Activated CD4-positive, CD25-positive, alpha-beta regulatory T cell treated with anti-CD3 and anti-CD28 coated beads, Interleukin-2, amount 50 U/mL, for 24 hours (primary cell): ENCODE data around the gene CSTA.

ENCODE experiments used
- ATAC-seq, 2 donors: fragments of 150-1000 bp; cut with Tn5 transposase; one replicate each; pipeline ENCODE4 v1.10.0; 2021; ENCODE audit warnings: mild to moderate bottlenecking in 1 of 2, moderate library complexity in 1 of 2

CSTA gene, protein sequence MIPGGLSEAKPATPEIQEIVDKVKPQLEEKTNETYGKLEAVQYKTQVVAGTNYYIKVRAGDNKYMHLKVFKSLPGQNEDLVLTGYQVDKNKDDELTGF

DNA sequence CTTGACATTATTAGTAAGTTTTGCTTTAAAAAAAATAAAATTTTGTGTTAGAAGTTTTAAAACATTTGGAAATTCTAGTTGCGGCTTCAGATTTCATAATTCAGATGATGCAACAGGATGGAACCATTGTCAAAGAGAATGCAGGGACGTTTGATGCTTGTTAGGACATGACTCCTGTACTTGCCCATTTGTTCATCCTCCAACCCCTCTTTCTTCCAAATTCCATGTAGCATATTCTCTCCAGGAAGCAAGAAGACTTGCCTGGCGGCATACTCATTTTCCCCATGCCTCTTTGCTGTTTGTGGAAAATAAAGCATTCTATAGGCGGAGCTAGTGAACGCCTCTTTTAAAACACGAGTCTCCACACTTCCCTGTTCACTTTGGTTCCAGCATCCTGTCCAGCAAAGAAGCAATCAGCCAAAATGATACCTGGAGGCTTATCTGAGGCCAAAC lies at the start of gene CSTA:
CSTA (plus strand) TSS at position 378 of the 453 bp plus-strand sequence; CDS start at position 423, 45 bp downstream.
- ATAC-seq: no peak

DNA sequence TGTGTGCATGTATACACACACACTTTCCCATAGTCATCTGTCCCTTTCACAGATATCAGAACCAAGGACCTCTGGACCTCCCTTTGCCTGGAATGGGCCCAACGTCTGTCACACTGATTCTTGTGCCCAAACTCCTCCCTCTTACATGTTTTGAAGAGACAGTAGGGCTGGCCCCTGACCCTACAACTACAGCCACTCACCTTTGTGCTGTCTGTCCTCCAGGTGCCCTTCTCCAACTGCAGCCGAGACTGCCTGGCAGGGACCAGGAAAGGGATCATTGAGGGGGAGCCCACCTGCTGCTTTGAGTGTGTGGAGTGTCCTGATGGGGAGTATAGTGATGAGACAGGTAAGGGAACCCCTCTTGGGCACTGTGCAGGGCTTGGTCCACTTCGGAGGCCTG lies 43.2 kb upstream of the CSTA start:
- ATAC-seq: no peak

DNA sequence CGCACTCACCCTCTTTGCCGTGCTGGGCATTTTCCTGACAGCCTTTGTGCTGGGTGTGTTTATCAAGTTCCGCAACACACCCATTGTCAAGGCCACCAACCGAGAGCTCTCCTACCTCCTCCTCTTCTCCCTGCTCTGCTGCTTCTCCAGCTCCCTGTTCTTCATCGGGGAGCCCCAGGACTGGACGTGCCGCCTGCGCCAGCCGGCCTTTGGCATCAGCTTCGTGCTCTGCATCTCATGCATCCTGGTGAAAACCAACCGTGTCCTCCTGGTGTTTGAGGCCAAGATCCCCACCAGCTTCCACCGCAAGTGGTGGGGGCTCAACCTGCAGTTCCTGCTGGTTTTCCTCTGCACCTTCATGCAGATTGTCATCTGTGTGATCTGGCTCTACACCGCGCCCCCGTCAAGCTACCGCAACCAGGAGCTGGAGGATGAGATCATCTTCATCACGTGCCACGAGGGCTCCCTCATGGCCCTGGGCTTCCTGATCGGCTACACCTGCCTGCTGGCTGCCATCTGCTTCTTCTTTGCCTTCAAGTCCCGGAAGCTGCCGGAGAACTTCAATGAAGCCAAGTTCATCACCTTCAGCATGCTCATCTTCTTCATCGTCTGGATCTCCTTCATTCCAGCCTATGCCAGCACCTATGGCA lies 41.1 kb upstream of the CSTA start:
- no peak for ATAC-seq

DNA sequence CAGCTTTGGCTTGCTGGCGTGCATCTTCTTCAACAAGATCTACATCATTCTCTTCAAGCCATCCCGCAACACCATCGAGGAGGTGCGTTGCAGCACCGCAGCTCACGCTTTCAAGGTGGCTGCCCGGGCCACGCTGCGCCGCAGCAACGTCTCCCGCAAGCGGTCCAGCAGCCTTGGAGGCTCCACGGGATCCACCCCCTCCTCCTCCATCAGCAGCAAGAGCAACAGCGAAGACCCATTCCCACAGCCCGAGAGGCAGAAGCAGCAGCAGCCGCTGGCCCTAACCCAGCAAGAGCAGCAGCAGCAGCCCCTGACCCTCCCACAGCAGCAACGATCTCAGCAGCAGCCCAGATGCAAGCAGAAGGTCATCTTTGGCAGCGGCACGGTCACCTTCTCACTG lies 40.6 kb upstream of the CSTA start:
- ATAC-seq: no peak

DNA sequence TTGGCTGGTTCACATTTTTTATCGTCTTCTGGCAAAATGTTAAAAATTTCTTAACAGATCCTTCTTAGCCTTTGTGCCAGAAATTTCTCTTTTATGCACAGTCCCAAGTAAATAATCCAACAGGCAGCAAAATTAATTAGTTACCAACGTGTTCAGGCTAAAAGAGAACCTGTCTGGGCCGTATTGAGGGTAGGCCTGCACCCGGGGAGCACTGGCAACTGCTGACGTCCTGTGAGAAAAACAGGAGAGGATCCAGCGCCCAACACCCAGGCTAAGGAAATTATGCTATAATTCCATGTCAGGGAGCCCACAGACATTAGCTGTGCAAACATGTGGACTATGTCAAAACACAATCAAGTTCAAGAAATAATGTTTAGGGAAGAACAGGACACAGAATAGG lies 30.7 kb upstream of the CSTA start:
- ATAC-seq: no peak

DNA sequence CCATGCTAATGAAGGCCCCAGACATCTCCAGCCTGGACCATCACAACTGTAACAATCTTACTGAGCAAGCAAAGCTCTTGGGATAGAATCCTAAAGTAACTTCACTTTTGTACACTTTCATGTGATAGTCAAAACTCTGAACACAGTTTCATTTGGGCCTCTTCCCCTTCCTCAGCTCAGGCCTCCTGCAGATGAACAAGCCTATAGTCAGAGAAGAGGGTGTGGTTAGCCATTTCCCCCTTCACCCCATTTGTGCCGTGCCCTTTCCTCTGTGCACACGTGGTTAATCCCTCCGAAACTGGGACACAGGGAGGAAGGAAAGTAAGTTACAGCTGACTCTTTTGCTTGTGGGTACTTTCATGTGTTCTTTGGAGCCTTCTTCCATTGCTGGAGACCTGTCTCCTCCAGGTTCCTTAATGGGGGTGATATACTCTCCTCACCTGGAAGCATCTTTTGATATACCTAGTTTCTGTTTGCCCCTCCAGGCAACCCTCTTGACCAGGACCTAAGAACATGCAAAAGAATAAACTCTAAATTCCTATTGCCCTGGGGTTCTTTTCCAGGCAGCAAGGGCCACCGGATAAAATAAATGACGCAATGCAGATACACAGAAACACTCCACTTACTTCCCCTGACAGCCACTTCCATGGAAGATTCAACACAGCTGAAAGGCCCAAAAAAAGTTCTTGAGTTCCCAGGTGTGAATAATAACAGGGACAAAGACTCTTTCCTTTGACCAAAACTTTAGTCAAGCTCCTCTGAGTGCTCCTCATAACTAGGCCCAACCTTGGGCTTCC lies 29.6 kb upstream of the CSTA start:
- ATAC-seq: peak in 1 of 2 donors; percentile 13

DNA sequence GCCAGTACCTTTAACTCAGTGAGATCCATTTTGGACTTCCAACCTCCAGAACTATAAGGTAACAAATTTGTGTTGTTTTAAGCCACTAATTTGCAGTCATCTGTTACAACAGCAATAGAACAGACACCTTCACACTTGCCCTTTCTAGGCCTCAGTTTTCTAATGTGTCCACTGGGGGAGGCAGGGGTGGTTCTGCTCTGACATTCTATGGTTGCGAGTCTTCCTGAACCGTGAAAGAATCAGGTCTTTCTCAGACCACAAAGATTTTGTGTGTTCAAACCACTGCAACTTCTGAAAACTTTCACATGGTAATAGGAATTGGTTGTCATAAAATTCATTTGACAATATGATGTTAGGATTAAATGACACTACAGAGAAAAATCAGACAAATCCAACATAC lies 26.8 kb upstream of the CSTA start:
- peak in 1 of 2 donors; percentile 64 for ATAC-seq

DNA sequence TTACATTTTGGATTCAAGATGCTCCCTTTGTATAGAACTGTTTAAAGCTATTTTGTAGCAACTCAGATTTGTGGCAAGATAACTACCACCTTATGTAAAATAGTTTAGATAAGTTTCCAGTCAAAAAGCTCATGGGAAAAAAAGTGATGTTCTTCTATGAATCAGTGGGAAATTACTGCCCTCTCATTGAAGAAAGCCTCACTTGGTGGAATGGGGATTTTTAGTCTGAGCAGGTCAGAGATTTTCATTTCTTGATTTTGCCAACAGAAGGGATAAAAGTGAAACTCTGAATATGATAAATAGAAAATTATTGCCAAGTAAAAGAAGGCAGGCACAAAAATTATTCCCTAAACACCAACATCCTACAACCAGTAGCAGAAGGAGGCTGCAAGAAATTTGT lies 25.8 kb upstream of the CSTA start:
- ATAC-seq: no peak

DNA sequence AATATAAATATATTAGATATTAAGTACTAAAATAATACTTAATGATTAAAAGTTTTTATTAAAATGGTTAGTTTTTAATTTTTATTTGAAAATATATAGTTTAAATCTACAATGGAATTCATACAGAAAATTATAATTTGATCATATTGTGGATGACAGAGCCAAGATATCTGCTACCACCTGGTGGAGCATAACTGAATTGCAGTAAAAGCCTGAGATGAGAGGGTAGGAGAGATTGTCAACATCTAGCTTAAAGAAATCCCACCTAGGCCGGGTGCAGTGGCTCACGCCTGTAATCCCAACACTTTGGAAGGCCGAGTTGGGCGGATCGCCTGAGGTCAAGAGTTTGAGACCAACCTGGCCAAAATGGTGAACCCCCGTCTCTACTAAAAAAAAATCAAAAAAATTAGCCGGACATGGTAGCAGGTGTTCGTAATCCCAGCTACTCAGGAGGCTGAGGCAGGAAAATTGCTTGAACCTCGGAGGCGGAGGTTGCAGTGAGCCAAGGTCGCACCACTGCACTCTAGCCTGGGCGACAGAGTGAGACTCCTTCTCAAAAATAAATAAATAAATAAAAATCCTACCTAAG lies 25.1 kb upstream of the CSTA start:
- no peak for ATAC-seq

DNA sequence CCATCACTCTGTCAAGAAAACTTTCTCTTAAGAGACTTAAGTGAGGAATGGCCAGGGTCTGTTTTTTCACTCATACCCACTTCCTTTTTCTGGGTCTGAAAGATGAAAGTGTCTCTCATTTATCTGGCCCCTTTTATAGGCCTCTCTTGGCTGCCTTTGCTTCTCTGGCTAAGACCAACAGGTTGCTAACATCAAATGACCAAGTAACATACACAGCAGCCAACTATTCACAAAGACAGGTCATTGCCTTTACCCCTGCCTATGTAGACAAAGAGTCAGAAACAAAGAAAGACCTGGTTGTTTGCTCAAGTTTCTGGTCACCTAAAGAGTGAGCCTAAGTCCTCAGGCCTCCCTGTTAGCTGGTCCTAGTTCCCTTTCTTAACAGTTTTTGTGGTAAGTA lies 24.0 kb upstream of the CSTA start:
- ATAC-seq: no peak

DNA sequence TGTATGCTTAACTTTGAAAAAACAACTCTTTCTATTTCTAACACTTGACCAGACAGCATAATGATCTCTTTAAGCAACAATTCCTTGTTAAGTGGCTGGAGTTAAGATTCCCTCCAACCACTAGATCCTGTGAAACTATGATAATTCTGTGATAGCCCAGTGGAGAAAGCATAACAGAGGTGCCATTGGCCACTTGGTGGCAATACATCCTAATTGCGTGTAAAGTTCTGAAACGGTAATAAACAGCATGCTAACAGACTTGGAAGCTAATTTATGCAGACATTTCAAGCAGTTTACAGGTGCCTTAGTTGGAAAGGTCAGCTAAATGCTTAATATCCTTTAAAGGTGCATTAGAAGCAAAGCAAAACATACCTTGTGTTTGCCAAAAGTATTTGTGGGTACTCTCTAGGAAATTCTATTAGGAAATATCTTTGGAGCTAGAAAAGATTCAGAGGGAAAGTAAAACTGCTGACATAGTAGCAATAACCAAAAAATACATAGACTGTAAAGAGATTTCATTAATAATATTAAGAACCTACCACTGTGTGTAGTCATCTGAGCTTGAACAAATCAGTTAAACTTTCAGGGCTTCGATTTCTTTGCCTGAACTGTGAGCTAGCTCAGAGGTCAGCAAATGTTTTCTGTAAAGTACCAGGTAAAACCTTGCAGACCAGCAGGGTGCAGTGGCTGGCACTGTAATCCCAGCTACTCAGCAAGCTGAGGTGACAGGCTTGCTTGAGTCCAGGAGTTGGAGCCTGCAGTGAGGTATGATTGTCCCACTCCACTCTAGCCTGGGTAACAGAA lies 19.0 kb upstream of the CSTA start:
- ATAC-seq: no peak

DNA sequence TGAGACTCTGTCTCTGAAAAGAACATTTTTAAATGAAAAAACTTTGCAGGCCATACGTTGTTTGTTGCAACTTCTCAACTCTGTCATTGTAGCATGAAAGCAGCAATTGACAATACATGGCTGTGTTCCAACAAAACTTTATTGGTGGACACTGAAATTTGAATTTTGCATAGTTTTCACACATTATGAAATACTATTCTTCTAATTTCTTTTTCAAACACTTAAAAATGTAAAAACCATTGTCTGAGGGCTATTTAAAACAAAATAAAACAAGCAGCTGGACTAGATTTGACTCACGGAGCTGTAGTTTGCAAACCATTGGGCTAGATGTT lies 18.5 kb upstream of the CSTA start:
- ATAC-seq: no peak

DNA sequence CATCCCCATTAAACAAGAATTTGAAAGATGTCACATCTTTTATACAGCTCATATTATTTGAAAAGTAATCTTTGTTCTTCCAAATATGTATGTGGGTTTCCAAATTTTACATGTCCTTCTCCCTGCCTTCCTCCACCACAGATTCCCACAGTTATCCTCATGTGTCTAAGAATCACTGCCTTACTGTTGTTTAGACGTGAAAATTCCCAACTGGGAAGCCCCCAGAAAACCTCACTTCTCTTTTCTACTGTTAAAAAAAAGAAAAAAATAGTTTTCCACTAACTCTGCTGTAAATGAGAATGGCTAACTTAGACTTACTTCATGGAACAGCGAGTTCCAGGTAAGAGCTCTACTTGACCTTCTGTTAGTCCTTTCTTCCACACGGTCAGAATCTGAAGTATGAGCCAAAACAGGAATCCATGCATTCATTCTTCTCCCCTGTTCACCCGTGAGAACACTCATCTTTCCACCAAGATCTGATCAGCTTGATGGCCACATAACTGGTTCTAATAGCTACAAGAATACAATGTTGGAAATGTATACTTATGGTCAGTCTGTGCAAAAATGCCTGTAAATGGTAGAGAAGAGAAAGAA lies 17.9 kb upstream of the CSTA start:
- no peak for ATAC-seq

DNA sequence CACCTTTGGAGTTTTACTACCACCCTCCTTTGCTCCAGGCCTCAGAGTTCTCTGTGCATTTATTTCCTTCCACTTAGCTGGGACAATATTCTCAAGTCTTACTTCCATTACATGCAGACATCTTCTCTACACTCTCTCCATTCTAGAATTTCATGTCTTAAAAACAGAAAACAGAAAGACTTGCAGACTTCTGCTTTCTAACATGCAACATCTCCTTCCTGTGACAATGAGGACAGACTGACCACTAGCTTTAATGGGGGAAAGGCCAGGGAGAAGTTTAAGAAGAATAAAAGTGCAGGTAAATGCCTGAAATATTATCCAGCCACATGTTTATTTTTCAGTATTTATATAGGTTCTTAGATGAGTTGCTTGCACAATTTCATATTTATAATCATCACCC lies 17.1 kb upstream of the CSTA start:
- ATAC-seq: no peak

DNA sequence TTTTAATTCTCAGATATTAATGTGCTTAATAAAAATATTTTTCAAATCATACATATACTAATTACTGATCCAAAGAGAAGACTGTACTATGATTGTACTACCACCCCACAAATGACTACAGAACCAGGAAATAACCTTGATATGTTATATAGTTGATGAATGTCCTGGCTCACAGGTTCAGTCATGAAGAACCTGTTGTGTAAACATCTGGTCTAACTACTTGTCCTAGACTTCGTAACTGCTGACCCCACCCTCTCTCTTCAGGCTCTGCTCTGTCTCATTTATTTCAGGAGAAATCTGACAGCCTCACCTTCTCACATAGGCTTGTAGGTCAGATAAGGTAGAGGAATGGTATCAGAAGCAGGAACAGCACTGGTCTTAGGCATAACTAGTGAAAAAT lies 14.7 kb upstream of the CSTA start:
- ATAC-seq: no peak

DNA sequence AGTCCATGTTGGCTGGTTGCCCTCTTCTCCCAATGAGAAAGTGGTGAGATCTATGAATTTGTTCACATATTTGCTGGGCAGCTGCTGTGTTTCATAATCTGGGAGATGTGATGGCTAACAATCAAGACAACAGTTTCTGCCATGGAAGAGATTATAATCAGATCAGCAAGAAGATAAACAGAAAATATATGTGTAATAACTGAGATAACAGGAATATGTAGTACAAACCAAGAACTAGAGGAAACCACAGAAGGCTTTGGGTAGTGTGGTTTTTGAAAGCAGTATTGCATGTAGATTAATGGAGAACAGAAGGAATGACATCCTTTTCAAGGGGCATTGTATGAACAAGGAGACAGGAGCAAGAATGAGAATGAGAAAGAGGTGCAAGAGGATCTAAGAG lies 12.2 kb upstream of the CSTA start:
- ATAC-seq: no peak

DNA sequence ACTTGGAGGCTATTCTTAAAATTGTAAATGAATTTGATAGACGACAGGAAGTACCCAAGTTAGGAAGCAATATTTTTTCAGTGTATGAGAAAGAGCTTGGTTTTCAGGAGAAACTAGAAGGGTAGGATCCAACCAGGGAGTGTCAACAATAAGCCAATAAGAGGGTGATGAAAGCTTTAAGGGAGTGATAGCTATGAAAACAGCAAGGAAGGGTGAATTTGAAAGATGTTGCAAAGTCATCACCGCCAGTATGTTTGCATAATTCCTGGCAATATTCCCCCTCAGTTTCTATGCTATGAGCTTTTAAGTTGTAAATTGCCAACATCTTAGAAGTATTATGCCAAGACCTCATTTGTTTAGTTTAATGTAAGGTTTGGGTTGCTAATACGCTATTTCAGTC lies 11.8 kb upstream of the CSTA start:
- ATAC-seq: no peak

DNA sequence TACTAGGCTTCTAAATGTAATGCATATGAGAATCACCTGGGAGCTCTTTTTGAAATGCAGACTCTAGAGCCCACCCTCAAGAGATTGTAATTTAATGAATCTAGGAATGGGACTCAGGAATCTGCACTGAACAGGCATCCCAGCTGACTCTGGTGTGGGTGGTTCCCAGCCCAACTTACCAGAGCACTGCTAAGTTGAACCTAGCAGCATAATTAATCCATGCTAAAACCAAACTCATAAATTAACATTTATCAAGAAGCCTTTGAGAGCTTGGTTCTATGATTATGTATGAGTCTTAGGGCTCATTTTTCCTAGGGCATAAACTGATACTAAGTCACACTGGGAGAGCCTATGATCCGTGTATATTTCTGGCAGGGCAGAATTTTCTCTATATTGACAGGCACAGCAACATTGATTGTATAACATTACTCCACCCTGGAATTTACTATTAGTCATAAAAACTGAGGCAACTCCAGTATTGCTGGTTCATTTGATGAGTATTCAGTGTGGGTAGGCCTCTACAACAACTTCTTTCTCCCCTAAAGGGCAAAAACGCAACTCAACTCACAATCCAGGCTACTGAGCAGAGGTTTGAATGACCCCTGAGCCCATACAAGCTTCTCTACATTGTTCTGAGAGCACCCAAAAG lies 10.7 kb upstream of the CSTA start:
- ATAC-seq: no peak

DNA sequence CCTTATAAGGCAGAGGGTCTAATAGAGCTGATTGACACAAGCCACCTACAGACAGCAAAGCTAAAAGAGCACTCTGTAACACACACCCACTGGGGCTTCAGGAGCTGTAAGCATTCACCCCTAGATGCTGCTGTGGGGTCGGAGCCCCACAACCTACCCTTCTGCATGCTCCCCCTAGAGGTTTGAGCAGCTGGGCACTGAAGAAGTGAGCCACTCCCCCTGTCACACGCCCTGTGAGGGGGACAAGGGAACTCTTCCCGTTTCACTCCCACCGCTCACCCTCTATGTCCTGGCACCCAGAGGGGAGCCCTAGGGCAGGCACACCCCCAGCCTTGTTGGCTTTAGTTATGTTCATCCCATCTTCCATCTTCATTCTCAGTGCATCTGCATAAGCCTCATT lies 9.4 kb upstream of the CSTA start:
- no peak for ATAC-seq

DNA sequence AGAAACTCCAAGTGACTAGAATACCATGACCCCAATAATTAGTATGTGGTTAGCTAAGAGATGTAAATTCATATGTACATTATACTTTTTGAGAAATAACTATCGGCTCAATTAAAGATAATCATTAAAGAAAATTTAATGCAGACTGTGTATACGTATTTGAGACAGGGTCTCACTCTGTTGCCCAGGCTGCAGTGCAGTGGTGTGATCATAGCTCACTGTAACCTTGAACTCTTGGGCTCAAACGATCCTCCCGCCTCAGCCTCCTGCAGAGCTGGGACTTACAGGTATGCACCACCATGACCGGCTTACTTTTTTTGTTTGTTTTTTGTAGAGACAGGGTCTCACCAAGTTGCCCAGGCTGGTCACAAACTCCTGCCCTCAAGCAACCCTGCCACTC lies 8.7 kb upstream of the CSTA start:
- no peak for ATAC-seq

DNA sequence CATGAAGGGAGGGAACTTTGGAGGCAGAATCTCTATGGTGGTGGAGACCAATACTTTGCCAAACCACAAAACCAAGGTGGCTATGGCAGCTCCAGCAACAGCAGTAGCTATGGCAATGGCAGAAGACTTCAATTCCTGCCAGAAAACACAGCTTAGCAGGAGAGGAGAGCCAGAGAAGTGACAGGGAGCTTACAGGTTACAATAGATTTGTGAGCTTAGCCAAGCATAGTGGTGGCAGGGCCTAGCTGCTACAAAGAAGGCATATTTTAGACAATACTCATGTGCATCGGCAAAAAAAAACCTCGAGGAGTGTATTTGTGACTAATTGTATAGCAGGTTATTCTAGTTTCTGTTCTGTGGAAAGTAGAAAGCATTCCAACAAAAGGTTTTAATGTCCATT lies 6.4 kb upstream of the CSTA start:
- ATAC-seq: no peak
